ENCODE measurements around the gene ZNF688. TPM values are rescaled to one million over a fixed set of nuclear protein-coding genes. Genes with fewer than 3 reads are reported as not detected.

Gene ZNF688
- total and polyA plus RNA-seq, 2 of the 13 experiments (the other 11 are each of a cell fraction or from before 2014, with no cell fraction given): 2.4 to 5.4 TPM

DNA sequence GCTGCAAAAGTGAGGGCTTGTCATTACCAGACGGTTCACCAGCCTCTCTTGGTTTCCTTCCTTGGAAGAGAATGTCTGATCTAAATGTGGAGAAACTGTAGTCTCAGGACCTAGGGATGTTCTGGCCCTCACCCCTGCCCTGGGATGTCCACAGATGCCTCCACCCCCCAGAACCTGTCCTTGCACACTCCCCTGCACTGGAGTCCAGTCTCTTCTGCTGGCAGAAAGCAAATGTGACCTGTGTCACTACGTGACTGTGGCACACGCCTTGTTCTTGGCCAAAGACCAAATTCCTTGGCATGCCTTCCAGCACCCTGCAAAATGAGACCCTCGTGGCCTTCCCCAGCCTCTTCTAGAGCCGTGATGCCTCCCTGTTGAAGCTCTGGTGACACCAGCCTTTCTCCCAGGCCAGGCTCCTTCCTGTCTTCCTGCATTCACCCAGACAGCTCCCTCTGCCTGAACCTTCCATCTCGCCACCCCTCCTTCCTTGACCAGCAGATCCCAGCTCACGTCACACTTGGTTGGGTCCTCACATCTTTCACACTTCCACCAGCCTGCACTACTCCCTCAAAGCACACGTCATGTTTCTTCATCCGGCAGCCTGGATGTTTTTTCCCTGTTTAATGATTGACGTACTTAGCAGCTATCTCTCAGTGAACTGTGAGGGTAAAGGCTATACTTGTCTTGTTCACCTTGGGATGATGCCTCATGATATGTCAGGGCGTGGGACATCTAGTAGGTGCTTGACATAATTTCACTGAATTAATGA, 49.5 kb downstream of the ZNF688 start (continued):
- TF ChIP-seq KAT8 (CRISPR knock-in tag; IDR thresholded peaks at IDR 0.05) (peak; percentile 63; the same call in 1 of the 2 replicates), ZNF292 (CRISPR knock-in tag; IDR thresholded peaks at IDR 0.05; ENCODE audit: borderline replicate concordance, low read depth) (peak; percentile 72; the same call in 1 of the 2 replicates), ZNF556 (CRISPR knock-in tag; IDR thresholded peaks at IDR 0.05; ENCODE audit: borderline replicate concordance) (peak; percentile 57; the same call in 1 of the 2 replicates), SMAD9 (CRISPR knock-in tag; IDR thresholded peaks at IDR 0.05) (no peak), MEIS1 (CRISPR knock-in tag; IDR thresholded peaks at IDR 0.05; ENCODE audit: borderline replicate concordance) (peak; percentile 90; the same call in 1 of the 2 replicates), HIVEP1 (CRISPR knock-in tag; IDR thresholded peaks at IDR 0.05) (peak; percentile 85), CREB1 (IDR thresholded peaks at IDR 0.05) (peak; percentile 94), CREB1 (CRISPR knock-in tag; IDR thresholded peaks at IDR 0.05) (peak; percentile 95), ERF (CRISPR knock-in tag; IDR thresholded peaks at IDR 0.05) (peak; percentile 59; the same call in 1 of the 2 replicates), ATF7 (IDR thresholded peaks at IDR 0.05) (peak; percentile 60), ATF7 (CRISPR knock-in tag; IDR thresholded peaks at IDR 0.05) (no peak), RXRA (CRISPR knock-in tag; IDR thresholded peaks at IDR 0.05) (0 out of 2 replicates have a peak, but pooled peaks have one; percentile 19), CENPT (CRISPR knock-in tag; IDR thresholded peaks at IDR 0.05; ENCODE audit: low read depth) (peak; percentile 30; the same call in 1 of the 2 replicates), MTA1 (CRISPR knock-in tag; IDR thresholded peaks at IDR 0.05; ENCODE audit: borderline replicate concordance) (peak; percentile 84; the same call in 1 of the 2 replicates), TGIF2 (CRISPR knock-in tag; IDR thresholded peaks at IDR 0.05) (0 out of 2 replicates have a peak, but pooled peaks have one; percentile 19), ZNF101 (CRISPR knock-in tag; IDR thresholded peaks at IDR 0.05; ENCODE audit: borderline replicate concordance, low read depth) (no peak), KLF16 (CRISPR knock-in tag; IDR thresholded peaks at IDR 0.05) (peak in 1 of 2 experiments; percentile 31; a peak in 1 of 4 replicates)
- TF ChIP-seq, protein P1, sequence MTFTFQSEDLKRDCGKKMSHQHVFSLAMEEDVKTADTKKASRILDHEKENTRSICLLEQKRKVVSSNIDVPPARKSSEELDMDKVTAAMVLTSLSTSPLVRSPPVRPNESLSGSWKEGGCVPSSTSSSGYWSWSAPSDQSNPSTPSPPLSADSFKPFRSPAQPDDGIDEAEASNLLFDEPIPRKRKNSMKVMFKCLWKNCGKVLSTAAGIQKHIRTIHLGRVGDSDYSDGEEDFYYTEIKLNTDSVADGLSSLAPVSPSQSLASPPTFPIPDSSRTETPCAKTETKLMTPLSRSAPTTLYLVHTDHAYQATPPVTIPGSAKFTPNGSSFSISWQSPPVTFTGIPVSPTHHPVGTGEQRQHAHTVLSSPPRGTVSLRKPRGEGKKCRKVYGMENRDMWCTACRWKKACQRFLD (CRISPR knock-in tag; IDR thresholded peaks at IDR 0.05; ENCODE audit: borderline replicate concordance): no peak
- TF ChIP-seq, protein P2, sequence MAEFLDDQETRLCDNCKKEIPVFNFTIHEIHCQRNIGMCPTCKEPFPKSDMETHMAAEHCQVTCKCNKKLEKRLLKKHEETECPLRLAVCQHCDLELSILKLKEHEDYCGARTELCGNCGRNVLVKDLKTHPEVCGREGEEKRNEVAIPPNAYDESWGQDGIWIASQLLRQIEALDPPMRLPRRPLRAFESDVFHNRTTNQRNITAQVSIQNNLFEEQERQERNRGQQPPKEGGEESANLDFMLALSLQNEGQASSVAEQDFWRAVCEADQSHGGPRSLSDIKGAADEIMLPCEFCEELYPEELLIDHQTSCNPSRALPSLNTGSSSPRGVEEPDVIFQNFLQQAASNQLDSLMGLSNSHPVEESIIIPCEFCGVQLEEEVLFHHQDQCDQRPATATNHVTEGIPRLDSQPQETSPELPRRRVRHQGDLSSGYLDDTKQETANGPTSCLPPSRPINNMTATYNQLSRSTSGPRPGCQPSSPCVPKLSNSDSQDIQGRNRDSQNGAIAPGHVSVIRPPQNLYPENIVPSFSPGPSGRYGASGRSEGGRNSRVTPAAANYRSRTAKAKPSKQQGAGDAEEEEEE (CRISPR knock-in tag; IDR thresholded peaks at IDR 0.05; ENCODE audit: borderline replicate concordance): peak; percentile 30; the same call in 1 of the 2 replicates
- TF ChIP-seq, protein P3, sequence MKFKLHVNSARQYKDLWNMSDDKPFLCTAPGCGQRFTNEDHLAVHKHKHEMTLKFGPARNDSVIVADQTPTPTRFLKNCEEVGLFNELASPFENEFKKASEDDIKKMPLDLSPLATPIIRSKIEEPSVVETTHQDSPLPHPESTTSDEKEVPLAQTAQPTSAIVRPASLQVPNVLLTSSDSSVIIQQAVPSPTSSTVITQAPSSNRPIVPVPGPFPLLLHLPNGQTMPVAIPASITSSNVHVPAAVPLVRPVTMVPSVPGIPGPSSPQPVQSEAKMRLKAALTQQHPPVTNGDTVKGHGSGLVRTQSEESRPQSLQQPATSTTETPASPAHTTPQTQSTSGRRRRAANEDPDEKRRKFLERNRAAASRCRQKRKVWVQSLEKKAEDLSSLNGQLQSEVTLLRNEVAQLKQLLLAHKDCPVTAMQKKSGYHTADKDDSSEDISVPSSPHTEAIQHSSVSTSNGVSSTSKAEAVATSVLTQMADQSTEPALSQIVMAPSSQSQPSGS (CRISPR knock-in tag; IDR thresholded peaks at IDR 0.05): 0 out of 2 replicates have a peak, but pooled peaks have one; percentile 12
- TF ChIP-seq, protein P4, sequence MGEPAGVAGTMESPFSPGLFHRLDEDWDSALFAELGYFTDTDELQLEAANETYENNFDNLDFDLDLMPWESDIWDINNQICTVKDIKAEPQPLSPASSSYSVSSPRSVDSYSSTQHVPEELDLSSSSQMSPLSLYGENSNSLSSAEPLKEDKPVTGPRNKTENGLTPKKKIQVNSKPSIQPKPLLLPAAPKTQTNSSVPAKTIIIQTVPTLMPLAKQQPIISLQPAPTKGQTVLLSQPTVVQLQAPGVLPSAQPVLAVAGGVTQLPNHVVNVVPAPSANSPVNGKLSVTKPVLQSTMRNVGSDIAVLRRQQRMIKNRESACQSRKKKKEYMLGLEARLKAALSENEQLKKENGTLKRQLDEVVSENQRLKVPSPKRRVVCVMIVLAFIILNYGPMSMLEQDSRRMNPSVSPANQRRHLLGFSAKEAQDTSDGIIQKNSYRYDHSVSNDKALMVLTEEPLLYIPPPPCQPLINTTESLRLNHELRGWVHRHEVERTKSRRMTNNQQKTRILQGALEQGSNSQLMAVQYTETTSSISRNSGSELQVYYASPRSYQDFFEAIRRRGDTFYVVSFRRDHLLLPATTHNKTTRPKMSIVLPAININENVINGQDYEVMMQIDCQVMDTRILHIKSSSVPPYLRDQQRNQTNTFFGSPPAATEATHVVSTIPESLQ (CRISPR knock-in tag; conservative IDR thresholded peaks at IDR 0.05): no peak

Measured in HepG2 (cell line).